Bone marrow (tissue), 2 donors: ENCODE measurements around the gene UNC50.
"Not testable (repeated sequence)": the region's sequence is repeated elsewhere in the genome, so short reads cannot be mapped to it uniquely, and the experiment has no call there.

ENCODE experiments used
- DNase-seq, 2 donors: peaks; one replicate each; lab custom pipeline; 2025; lab: John Stamatoyannopoulos, UW

UNC50 gene

DNA sequence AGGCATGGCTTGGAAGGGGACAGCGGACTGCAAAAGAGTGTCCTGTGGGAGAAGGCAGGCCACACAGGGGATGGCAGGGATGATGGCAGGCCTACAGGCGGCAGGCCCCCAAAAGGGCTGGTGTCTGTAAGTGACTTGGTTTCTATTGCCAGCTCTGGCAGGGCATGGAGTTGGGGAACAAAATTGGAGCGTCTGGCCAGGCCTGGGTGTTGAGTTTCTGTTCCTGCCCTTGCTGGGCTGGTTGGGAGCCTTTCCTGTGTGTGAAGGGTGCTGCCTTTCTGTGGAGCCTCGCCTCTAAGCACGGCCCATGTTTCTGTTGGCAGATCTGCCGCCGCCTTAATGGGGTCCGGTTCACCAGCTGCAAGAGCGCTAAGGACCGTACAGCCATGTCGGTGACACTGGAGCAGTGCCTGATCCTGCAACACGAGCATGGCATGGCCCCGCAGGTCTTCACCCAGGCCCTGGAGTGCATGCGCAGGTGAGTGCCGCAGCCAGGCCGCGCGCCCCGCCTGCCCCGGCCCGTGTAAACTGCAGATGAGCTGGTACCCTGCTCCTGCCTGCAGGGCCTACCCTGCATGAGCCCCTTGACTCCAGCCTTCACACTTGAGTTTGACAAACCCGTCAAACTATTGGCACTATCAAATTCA lies 31.6 kb upstream of the UNC50 start:
- no peak for DNase-seq

DNA sequence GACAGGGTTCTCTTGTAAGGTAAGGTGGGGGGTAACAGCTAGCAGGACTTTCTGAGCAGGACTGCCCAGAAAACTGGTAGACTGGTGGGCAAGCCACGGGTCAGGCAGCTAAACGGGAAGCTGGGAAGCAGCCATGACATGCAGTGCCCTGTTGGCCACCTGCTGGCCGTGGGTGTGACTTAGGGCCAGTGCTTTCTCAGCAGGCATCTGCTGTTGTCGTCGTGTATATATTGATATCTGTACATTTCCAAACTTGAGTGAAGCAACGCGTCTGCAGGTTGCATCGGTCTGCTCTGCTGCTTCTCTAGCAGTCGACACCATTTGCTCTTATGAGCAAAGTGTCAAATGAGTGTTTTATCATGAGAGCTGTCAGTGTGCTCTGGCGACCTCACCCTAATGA lies 31.1 kb upstream of the UNC50 start:
- DNase-seq, result no peak

DNA sequence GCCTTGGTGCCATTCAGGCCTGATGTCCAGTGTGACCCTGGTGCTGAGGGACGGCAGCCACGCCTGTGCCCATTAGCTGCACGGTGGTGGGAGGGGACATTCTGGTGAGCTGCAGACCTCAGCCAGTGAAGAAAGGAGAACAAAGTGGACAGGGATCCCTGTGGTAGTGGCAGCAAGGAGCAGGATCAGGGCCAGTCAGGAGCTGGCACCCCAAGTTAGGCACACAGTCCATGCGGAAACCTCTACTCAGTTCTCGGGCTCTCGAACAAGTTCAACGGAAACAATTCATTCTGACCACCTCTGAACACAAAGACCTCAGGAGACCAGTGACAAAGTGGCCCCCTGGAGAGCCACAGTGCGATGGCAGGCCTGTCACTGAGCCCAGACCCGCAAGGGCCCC lies 30.2 kb upstream of the UNC50 start:
- DNase-seq, result no peak

DNA sequence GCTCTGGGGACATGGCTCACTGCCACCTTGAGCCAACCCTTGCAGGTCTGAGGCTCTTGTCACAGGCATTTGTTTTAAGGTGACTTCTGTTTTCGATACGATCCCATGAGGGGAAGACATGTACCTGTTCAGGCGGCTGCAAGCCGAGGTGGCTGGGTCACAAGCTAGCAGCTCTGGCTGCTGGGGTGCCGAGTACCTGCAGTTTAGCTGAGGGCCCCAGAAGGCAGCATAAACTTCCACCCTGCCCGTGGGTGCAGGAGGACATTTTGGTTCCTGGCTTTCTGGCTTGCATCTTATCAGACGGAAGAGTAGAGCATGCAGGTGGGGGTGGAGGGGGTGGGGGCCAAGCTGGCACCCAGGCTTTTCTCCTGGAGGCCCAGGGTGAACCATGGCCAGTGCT lies 28.5 kb upstream of the UNC50 start:
- no peak for DNase-seq

- no peak for DNase-seq
Measured at GRCh38 chr2:98580656-98581284, 27.6 kb upstream of the UNC50 start.

- no peak for DNase-seq
Measured at GRCh38 chr2:98582523-98582922, 25.9 kb upstream of the UNC50 start.

GRCh38 chr2:98583276-98583675 lies 25.1 kb upstream of the UNC50 start:
- DNase-seq, result no peak

- DNase-seq, result no peak
Measured at GRCh38 chr2:98583816-98584618, 24.4 kb upstream of the UNC50 start.

DNA sequence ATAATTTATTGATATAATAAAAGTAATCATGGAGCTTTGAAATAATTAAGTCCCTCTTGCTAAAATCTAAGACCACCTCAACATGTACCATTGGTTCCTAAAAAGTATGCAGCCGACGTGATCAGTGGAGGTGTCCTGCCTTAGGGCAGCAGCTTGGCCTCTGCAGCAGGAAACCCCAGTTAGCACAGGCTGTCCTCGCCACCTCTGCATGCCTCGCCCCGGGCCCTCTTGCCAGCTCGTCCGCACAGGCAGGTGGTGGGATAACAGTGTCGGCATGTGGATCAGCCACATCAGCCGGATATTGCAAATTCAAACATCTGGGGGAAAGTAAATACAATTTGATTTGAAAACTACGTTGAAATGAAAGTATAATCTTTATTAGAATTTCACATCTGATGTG lies 23.0 kb upstream of the UNC50 start:
- DNase-seq, result no peak

GRCh38 chr2:98586551-98587140 lies 21.7 kb upstream of the UNC50 start:
- DNase-seq, result no peak

- DNase-seq, result no peak
Measured at GRCh38 chr2:98588880-98589431, 19.4 kb upstream of the UNC50 start.

DNA sequence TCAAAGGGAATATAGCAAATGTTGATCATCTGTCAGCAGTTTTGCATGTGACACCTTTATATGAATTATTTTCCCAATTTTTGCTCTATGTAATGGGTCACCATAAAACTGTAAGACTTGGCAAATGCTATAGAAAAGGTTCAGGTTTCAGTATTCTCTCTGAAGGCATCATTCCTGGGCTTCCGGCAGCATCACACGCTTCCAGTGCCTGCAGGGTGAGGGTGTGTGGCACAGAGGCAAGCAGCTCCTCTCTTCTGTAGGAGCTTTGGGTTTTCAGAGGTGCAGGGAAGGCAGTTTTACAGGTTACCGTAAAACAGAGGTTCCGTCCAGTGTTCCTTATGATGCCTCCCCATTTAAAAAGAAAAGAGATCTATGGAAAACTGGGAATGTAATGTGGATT lies 18.9 kb upstream of the UNC50 start:
- no peak for DNase-seq

DNA sequence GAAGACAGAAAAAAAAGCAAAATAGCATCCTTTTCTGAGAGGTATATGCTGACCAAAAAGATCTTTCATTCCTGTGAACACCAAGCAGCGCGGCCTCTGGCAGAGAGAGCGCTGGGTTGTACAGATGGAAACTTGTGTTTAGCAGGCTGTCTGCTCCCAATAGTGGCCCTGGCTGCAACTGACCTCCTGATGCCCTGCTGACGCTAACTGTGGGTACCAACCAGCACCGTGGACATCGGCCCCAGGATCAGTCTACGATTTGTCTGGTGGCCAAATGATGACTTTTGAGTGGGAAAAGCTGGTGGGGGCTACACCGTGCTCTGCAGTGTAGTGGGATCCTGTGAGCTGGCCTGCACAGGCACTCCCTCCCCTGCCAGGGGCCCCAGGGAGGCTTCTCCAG lies 15.8 kb upstream of the UNC50 start:
- no peak for DNase-seq

DNA sequence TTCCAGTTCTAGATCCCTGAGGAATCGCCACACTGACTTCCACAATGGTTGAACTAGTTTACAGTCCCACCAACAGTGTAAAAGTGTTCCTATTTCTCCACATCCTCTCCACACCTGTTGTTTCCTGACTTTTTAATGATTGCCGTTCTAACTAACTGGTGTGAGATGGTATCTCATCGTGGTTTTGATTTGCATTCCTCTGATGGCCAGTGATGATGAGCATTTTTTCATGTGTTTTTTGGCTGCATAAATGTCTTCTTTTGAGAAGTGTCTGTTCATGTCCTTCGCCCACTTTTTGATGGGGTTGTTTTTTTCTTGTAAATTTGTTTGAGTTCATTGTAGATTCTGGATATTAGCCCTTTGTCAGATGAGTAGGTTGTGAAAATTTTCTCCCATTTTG lies 13.7 kb upstream of the UNC50 start:
- not testable (repeated sequence) for DNase-seq

DNA sequence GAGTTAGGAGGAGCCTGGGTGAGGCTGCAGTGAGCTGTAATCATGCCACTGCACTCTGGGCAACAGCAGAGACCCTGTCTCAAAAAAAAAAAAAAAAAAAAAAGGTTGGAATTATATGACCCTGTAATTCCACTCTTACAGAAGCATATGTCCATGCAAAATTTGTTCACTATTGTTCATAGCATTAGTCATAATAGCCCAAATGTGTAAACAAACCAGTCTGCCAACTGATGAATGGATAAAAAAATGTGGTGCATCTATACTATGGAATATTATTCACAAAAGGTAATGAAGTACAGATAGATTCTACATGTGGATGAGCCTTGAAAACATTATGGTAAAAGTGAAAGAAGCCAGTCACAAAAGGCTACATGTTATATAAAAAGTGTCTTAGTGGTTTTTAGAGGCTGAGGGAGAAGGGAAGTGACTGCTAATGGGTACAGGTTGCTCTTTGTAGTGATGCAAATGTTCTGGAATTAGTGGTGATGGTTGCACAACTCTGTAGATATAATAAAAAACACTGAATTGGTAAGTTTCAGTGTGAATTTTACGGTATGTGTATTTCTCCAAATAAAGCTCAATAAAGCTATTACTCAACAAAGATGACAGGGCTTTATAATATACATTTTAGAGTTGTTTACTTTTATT lies 9.5 kb upstream of the UNC50 start:
- DNase-seq, result no peak

DNA sequence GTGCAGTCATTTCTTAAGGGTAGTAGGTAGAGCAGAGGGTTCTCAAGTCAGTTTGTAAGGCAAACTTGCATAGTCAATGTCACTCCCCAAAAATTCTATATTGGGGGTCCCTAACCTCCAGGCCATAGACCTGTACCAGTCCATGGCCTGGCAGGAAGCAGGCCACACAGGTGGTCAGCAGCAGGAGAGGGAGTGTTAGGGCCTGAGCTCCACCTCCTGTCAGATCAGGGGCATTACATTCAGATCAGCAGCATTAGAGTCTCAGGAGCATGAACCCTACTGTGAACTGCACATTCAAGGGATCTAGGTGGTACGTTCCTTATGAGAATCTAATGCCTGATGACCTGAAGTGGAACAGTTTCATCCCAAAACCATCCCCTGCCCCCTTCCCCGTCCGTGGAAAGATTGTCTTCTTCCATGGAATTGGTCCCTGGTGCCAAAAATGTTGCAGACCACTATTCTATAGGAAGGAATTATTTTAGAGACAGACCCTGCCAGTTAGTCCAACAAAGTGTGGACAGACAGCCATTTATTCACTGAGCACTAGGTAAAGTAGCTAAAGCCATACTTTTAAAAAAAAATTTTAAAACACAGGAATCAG lies 6.8 kb upstream of the UNC50 start:
- DNase-seq, result no peak

DNA sequence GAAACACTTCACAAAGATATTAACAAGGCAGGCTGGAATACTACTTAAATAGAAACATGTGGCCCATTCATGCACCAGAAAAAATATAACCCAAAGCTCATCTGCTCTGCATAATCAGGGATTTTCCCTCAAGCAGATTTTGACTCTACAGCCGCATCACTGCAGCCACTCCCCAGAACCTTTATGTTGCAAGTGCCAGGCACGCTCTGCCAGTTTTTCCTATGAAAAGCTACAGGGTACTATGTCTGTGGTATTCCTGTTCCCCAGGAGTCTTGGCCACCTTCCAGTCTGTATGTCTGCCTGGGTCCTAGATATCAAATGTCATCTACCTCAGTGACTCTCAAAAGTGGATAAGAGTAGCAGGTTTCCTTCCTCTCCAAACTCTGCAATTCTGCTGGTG lies 3.8 kb upstream of the UNC50 start:
- no peak for DNase-seq

DNA sequence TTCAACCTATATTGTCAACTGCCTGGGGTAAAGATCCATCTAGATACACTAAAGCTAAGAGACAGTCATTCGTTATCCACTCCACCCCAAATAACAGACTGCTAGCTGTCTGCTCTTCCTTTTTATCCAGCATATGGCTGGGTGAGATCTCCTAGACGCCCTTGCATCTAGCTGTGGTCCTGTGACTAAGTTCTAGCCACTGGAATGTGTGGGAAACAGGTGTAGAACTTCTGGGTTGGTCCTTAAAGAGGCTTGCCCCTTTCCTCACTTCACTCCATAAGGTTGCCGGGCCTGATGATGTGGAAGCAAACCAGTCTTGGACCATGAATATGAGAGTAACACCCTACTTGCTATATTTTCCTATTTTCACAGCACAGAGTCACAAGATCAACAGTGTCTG lies 3.3 kb upstream of the UNC50 start:
- DNase-seq, result no peak

- no peak for DNase-seq
Measured at GRCh38 chr2:98606431-98606830, 2.0 kb upstream of the UNC50 start.

DNA sequence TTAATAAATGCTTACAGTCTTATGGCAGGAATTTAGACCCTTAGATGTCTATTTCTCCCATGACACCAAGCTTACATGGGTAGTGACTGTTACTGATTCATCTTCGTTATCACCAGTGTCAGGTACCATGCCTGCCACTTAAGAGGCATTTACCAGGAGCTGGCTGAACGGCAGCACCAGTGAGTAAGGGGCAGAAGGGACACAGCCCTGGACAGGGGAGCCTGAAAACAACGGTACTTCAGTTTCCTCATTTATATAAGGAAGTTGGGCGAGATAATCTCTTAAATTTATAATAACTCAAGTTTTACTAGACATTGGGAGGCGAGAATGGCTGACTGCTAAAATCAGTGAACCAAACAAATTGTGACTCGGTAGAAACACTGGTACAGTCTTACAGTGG lies 1.3 kb upstream of the UNC50 start:
- DNase-seq, result no peak

- DNase-seq, result no peak
Measured at GRCh38 chr2:98607741-98608115, 661 bp upstream of the UNC50 start.
